AG10803 (cell line): ENCODE results near the gene PAWR.
A peak's percentile ranks its signal among the peaks of the same experiment; 100 is the strongest.

Experiments
- DNase-seq: peaks from one replicate; pipeline ENCODE4 v3.0.0; 2010; ENCODE audit warnings: low read depth
- H3K4me3 ChIP-seq: 2 replicates; pipeline ENCODE4 v1.5.1; 2011; ENCODE audit warnings: mild to moderate bottlenecking, low read length, control low read depth
- CTCF ChIP-seq: conservative IDR thresholded peaks from 2 replicates; pipeline ENCODE4 v1.5.1; 2011; ENCODE audit warnings: mild to moderate bottlenecking, low read length, control low read depth, inconsistent platforms

The PAWR gene

GRCh38 chr12:79617696-79618095 is 73.1 kb downstream of the PAWR start:
- no peak for DNase-seq
- no peak for TF ChIP-seq CTCF
- H3K4me3 ChIP-seq: no peak overlapping the region

- peak; percentile 50 for DNase-seq
- no peak overlapping the region for H3K4me3 ChIP-seq
- TF ChIP-seq CTCF: no peak
Measured at GRCh38 chr12:79615596-79616560, 74.9 kb downstream of the PAWR start.

- TF ChIP-seq CTCF: no peak
- H3K4me3 ChIP-seq: no peak overlapping the region
- DNase-seq: no peak
Measured at GRCh38 chr12:79614730-79615129, 76.0 kb downstream of the PAWR start.

GRCh38 chr12:79601908-79602307 is 88.9 kb downstream of the PAWR start:
- H3K4me3 ChIP-seq: no peak overlapping the region
- no peak for TF ChIP-seq CTCF
- DNase-seq: no peak

- DNase-seq: peak; percentile 28
- H3K4me3 ChIP-seq: no peak overlapping the region
- no peak for TF ChIP-seq CTCF
Measured at GRCh38 chr12:79597910-79598309, 92.9 kb downstream of the PAWR start.

- H3K4me3 ChIP-seq: no peak overlapping the region
- no peak for DNase-seq
- TF ChIP-seq CTCF: no peak
Measured at GRCh38 chr12:79596719-79597350, 93.9 kb downstream of the PAWR start.

- no peak overlapping the region for H3K4me3 ChIP-seq
- no peak for TF ChIP-seq CTCF
- no peak for DNase-seq
Measured at GRCh38 chr12:79595273-79595672, 95.5 kb downstream of the PAWR start.
